Superior temporal gyrus (tissue), 1 donor: Measurements from ENCODE around the gene ANKRD44.
A peak's percentile ranks its signal among the peaks of the same experiment; 100 is the strongest.

ENCODE experiments used
- DNase-seq: peaks from one replicate; pipeline ENCODE4 v3.0.0-alpha.2; 2016; ENCODE audit errors: extremely low spot score

Gene ANKRD44

DNA sequence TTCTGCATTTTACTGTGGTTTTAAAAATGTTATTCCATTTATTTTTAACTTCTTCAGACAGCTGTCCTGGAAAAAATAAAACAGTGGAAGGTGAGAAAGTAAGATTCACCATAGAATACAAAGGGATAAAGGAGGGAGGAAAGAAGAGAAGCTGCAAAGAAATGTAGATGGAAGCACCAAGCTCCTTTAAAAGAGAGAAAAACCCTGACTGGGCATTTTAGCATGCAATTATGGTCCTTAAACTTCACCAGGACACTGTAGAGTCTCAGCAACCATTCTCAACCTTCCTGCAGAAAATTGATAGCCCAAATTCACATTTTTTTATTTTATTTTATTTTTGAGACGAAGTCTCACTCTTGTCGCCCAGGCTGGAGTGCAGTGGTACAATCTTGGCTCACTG, 11.6 kb upstream of the ANKRD44 start:
- DNase-seq, result no peak

DNA sequence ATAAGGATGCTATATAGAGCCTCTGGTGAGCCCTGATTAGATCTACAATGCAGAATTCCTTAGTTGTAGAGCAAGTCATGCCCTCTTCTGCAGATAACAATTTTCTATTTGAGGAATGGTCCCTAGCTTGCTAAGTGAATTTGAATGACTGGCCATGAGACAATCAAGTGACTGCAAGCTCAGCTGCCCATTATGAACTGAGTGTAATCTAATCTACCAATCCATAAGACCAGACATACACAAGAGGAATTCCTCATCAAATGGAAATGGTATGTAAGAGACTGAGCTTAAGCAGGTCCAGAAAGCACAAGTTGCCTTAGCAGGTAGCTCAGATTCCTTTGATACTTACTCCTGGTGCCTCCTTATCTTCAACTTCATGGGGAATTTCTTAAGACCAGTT, 4.8 kb upstream of the ANKRD44 start:
- DNase-seq, result no peak

DNA sequence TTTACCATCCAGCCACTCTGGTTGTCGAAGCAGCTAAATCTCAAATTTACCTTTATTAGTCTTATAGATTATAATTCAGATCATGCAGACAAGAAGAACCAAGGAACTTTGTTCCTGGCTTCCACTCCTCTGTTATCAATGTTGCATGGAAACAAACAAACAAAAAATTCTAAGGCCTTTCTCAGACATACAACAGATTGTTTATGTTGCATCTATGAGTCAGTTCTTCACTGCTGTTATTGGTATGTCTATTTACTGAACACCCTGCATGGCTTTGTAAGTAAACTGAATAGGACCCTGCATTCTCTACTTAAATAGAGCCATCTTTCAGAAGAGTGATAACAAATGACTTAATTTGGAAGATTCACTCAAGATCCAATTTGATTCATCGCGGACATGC, 1.6 kb upstream of the ANKRD44 start:
- no peak for DNase-seq

DNA sequence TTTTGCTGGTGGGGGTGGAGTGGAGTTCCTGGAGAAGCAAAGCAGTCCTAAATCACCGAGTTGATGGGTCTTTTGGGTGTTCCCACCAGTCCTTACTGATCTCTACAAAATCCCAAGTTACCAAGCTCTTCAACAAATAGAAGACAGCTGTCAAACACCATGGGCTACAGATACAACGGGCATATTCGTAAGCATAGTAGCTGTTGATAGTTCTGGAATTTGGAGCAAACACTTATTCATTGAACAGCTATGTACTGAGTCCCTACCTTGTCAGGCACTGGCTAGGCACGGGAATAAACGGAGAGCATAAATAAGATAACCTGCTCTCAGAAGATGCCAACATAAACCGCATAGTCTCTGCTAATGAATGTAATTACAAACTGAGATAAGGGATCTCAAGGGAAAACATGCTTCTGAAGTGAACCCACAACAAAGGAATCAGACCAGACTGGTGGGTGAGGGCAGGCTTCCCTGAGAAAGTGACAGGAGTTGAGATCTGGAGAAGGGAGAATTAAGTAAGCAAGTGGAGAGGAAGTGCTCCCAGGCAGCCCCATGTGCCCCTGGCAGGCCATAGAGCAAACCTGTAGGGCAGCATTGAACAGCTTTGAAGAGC, 947 bp upstream of the ANKRD44 start:
- no peak for DNase-seq

DNA sequence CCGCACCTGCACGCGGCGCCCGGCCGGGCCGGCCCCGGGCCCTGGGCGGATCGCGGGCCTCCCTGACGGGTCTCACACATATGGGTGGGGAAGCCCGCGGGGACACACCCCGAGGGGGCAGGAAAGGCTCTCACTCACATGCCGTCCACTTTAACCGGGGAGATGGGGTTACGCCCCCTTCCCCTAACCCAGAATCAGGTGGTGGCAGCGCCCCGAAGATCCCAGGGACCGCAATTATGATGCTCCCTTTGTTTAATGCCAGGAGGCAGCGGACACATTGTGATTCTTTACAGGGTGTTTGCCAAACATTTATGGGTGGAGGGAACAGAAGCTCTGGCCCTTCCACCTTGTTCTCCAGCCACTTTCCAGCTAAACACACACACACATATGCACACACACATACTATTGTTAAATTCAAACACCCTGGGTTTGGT, 424 bp upstream of the ANKRD44 start:
- DNase-seq, result no peak

DNA sequence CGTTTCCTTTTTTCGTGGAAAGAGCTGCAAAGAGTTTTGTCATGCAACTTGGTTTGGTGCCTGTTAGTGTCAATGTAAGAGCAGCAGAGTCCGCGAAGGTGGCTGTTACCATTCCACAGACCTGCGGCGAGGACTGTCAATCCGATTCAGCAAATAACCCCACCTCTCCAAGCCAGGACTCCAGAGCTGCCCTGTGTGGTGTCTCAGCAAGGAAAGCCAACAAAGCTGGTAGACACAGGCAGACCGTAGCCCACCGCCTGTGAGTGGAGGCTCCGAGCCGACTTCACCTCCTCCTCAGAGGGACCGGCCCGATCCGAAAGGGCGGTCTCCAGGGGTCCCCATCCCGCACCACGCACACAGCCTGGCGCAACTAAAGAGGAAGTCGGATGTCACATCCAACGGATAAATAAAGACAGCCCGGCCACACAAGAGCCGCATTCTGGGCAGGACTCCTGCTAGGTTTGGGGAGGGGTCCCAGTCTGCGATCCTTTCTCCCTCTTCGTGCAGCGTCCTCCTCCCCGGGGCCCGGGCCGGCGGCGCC, 819 bp downstream of the ANKRD44 start:
- no peak for DNase-seq

DNA sequence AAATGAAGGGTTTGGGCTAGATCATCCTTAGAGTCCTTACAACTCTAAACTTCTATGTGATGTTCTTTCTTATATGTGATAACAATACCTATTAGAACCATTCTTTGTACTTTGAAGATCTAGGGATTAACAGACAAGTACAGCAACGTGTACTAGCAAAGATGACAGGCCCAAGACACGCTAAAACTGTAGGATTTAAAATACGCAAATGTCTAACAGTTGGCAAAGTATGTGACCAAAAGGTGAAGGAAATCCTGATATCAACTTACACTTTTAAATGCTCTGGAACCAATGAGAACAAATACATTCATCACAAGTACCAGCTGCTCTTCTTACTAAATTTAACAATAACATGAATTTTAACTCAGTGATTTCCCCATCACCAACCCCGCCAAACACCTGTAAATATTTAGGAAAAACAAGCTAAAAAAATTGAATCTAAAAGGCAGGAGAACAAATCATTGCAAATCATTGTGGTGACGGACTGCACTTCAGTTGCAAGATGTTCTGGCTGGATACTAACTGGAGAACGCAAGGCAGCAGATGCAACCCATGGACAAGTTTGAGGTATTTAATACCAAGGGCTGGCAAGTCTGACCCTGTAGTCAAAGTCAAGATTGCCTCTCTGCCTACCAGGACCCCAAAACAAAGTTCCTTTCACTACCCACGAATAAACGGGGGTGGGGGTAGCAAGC, 1.4 kb downstream of the ANKRD44 start:
- DNase-seq, result peak; percentile 70

DNA sequence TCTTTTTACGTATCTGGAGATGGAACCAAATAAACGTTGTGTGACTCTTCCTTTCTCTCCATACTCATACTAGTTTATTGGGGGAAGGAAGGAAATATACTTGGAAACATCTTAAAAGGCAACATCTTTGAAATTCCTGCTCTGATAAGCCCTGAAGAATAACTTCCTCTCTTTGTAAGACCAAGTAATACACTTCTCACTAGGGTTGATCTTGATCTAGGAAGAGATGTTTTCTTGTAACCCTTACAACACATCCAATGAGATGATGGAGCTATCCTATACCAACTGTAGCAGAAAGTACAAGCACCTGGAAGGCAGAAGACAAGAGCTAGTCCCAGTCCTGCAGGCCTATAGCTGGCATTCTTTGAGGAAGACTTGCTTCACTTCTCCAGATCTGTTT, 2.0 kb downstream of the ANKRD44 start:
- DNase-seq, result no peak

DNA sequence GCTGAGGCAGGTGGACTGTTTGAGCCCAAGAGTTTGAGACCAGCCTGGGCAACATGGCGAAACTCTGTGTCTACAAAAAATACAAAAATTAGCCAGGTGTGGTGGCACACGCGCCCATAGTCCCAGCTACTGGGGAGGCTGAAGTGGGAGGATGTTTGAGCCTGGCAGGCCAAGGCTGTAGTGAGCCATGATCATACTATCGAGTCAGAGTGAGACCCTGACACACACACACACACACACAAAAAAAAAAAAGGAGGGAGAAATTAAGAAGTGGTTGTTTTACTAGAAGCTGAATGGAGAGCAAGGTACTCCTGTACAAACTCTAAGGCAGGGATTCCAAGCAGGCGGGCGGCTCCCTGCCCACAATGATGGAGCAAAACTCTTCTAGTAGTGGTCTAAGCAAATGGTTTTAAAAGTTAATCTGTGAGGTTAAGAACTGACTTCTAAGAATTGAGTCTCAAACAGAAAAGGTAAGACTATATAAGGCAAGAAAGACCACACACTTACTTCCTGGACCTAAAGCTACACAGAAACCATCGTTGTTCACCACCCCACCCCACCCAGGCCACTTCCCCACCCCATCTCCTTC, 2.6 kb downstream of the ANKRD44 start:
- no peak for DNase-seq

DNA sequence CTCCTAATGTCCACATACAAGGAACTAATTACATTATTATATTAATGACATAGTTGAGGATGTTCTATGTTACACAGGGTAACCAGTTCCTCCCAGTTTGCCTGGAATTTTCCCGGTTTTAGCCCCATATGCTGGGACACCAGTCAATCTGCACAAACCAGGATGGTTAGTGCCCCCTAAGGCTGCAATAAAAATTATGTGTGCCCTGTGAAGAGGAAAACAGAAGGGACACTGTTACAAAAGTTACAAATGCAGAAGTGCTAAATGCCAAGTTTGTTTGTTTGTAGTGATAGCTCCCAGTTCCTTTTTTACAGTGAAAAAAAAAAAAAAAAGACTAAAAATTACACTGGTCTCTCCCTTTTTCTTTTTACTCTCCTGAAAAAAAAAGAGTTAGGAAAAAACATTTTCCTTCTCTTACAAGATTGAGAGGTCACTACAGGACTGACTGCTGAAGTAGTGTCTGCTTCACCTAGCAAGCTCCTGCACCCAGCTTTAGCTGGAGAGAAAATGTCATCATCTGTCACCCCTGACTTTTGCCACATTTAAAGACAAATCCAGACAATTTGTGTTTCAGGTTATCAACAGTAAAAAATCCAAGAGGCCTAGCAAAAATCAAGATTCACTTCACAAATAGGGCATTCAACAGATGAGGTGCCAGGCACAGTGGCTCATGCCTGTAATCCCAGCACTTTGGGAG, 3.2 kb downstream of the ANKRD44 start:
- peak; percentile 70 for DNase-seq

DNA sequence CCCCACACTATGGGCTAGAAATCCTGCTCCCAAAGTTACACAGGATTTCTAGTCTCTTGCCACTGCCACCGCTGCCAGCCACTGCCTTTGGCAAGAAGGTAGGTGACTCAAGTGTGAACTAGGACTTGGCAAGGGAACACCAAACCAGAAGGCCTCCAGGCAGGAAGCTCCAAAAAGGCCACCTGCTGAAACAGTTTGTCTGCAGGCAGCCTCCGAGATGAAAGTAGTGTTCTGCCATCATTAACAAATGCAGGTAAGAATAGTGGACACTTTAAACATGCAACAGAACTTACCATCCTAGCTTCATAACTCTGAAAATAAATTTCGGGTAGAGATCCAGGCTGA, 3.9 kb downstream of the ANKRD44 start:
- peak; percentile 75 for DNase-seq

DNA sequence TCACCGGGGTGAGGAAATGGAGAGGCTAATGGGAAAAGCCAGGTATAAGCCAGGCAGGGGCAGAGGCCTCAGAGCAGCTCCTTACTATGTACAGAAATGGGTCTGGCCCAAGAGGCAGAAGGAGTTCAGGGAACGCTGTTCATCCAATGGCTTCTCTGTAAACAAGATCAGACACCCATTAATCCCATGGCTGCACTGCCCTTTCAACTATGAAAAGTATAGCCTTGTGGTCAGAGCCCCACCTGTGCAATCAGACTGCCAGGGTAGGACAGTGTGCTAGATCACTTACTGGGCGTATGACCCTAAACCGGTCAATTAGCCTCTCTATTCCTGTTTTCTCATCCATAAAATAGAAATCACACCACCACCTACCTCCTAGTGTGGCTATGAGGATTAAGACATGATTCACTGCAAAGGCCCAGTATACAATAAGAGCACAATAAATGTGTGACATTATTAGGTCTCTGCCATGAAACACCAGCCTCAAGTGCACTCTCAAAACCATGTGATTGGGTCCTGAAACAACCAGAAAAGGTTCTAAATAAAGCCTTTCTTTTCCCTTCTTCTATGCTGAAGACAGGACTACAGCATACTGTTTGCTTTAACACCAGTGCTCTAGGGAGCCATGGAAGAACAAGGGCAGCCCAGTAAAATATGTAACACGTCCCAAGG, 4.4 kb downstream of the ANKRD44 start:
- no peak for DNase-seq

DNA sequence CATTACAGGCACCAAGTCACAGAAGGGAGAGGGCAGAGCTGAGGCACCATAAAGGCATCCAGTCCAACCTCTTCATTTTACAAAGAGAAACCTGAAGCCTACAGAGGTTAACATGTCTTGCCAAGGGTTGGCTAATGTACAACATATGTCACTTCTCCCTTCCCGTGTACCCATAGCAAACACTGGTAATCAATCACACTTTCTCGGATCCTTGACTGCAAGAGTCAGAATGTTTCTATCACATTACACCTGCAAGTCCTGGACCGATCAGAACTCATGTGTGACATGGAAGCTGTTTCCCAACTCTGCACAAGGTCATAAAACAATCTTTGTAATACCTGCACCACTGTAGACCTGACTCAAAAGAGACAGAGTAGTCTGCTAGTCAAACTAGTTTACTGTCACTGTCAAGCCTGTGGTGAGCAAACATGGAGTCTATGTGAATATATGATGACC, 6.0 kb downstream of the ANKRD44 start:
- no peak for DNase-seq

DNA sequence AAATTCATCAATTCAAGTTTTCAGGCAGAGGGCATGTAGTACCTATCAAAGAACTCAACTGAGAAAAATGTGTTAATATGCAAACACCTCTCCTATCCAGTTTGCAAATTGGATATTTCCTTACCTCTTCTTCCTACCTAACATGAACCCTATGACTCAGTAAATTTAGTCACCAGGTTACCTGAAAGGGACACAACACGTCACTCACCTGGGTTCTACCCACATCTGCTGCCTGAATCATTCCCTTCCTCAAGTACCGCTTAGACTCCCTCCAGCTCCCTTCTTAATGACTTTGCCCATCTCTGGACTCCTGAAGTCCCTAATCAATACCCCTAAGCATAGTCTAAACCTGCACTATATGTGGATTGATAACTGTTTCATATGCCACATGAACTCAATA, 10.4 kb downstream of the ANKRD44 start:
- DNase-seq, result no peak

DNA sequence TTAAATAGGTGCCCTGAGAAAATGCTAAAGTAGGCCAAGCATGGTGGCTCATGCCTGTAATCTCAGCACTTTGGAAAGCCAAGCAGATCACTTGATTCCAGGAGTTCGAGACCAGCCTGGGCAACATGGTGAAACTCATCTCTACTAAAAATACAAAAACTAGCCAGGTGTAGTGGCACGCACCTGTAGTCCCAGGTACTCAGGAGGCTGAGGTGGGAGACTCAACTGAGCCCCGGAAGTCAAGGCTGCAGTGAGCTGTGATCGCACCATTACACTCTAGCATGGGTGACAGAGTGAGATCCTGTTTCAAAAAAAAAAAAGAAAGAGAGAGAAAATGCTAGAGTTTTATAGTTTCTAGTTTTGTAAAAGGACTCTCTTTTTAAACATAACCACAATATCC, 12.0 kb downstream of the ANKRD44 start:
- no peak for DNase-seq

DNA sequence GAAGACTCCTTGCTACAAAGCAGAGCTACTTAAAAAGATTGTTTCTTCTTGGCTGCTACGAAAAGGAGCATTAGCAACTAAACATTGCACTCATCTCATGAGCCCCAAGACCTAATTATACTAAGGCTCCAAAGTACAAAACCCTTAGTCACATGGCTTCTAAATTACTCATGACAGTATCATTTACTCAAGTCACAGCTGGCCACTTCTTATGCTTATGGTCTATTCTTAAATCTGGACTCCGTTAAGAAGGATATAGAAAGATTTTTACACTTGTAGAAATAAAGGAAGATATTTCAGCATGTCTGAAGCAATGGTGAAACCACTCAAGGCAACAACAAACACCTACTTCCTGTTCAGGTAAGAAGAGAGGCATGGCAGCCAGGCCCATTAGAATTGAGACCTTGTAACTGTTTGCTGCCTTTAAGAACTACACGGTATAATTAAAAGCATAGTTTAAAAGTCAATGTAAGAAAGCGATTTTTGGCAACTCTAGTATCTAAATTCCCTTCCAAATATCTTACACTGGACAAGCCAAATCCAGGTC, 12.7 kb downstream of the ANKRD44 start:
- DNase-seq, result no peak

DNA sequence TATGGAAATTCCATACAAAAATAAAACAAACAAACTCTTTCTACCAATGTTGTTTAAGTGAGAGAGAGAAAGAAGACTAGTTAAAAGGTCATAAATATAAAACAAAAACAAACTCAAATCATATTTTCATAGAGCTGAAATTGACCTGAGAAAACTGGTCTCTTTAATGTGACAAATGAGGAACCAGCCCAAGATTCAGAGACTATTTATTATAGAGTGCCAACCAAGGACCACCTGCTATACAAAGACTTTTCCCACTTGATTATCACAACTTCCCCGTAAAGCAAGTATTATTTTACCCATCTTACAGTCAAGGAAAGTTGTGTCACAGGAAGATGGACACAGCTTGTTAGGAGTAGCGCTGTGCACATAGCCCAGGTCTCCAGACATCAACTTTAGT, 13.3 kb downstream of the ANKRD44 start:
- DNase-seq, result no peak

DNA sequence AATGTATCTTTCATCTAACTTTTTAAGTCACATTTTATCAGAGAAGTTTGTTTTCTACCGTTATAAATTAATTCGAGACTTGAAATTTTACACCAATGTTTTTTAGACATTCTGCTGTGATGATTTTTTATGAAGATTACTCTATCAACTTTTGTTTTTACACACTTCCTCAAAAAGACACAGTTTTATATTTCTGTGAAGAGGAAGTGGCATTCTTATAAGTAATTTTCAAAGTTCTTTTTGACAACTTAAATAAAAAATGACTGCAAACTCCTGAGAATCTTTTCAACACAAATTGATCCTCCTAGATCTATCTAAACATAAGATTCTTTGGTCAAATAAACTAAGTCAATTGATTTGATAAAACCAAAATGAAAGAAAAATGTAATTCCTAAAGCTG, 13.7 kb downstream of the ANKRD44 start:
- DNase-seq, result no peak

DNA sequence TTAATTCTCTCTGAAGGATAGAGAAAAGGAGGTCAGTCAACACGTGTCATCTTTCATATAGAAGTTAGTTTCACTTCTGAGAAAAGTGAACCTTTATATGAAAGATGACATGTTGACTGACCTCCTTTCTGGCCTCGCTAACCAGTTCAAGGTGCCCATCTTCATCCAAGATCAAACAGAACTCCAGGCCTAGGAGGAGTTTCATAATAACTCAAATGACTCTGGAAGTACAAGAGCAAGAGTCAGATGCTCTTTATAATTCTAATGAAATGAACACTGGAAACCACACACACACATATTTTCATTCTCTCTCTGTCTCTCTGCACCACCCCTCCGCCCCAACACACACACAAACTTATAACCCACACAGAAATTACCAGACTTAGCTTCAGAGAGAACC, 16.3 kb downstream of the ANKRD44 start:
- DNase-seq, result no peak

DNA sequence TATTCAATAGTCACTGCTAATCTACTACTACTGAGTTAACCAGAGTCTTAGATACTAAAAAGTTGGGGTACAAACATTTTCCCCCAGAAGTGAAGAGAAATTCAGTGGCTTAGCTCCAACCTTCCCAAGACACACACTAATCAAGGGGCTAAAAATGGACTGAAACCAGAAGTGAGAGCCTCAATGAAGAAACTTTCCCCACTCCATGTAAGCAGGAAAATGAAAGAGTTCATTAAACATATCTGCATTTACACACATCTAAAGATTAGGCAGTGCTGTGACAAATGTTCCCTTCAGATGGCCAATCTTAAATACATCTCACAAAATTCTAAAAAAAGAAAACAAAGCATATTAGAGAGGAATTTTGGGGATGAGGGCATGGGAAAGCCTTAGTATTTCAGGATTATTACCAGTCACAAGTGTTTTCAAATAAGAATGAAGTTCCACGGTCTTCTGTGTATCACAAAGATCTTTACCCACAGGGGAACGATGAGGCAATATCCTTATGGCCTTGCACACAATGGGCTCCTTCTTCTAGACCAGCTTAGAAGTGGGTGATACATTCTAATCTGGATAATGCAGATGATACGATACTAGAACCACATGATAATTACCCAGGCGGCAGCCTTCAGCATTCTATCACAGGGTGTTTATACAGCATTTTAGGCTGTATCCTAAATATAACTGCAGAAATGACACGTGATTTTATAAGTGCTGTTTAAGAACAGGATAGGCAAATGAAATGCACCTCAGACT, 17.1 kb downstream of the ANKRD44 start:
- peak; percentile 72 for DNase-seq

DNA sequence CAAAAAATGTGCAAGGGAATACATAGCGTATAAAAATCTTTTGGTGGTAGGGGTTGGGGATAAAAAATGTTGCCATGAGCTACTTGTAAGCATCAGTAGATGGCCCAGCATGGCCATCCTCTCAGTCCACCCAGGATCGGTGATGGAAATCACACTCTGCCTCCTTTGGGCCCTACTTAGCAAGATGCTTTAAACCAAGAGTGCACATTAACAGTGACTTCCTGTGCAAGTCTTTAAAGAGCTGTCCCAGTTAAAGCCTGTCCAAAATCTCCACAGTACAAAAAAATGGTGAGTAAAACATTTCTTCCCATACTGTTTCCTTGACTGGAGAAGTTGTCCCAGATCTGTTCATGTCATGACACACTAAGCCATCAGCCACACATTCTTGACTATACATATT, 18.0 kb downstream of the ANKRD44 start:
- DNase-seq, result no peak
